Osteocyte (in vitro differentiated cells): ENCODE measurements around the gene IQSEC3. TPM values are rescaled to one million over a fixed set of nuclear protein-coding genes. Genes with fewer than 3 reads are reported as not detected.

Source experiments
- DNase-seq: peaks from one replicate; pipeline ENCODE4 v3.0.0; 2021; ENCODE audit warnings: mixed read lengths; ENCODE audit not compliant: unreplicated experiment; ENCODE audit errors: extremely low spot score
- H3K27ac Mint-ChIP-seq: one replicate; pipeline ENCODE4 v1.8.0; 2021; ENCODE audit warnings: mild to moderate bottlenecking, mixed read lengths; ENCODE audit not compliant: unreplicated experiment
- H3K27me3 Mint-ChIP-seq: one replicate; pipeline ENCODE4 v1.8.0; 2021; ENCODE audit warnings: mixed read lengths; ENCODE audit not compliant: unreplicated experiment
- H3K36me3 Mint-ChIP-seq: one replicate; pipeline ENCODE4 v1.8.0; 2021; ENCODE audit warnings: mixed read lengths; ENCODE audit not compliant: unreplicated experiment
- H3K4me1 Mint-ChIP-seq: one replicate; pipeline ENCODE4 v1.8.0; 2021; ENCODE audit warnings: mixed read lengths; ENCODE audit not compliant: unreplicated experiment
- H3K4me3 Mint-ChIP-seq: one replicate; pipeline ENCODE4 v1.8.0; 2021; ENCODE audit warnings: mild to moderate bottlenecking, moderate library complexity, mixed read lengths; ENCODE audit not compliant: unreplicated experiment
- H3K9me3 Mint-ChIP-seq: one replicate; pipeline ENCODE4 v1.8.0; 2021; ENCODE audit warnings: mixed read lengths; ENCODE audit not compliant: unreplicated experiment
- CTCF ChIP-seq: fragments of 200-600 bp; sonication (generic); IDR thresholded peaks from 2 replicates; pipeline ENCODE4 v1.5.0; 2021; ENCODE audit warnings: antibody characterized with exemption, mild to moderate bottlenecking, moderate library complexity
- total RNA-seq: library from RNA; stranded (reverse); gene quantifications from 2 replicates; pipeline ENCODE4 v1.2.1, GENCODE V29; 2021

The IQSEC3 gene
- total RNA-seq, 1 donor from 2014 or later, result 0.56 TPM

- Mint-ChIP-seq H3K4me1 (no peaks in the 10 kb centered on the region), H3K27ac (no peak overlapping the region), H3K27me3 (peaks cover 58% of the 10 kb centered on the region), H3K36me3 (no peaks in the 10 kb centered on the region), H3K4me3 (no peak overlapping the region), H3K9me3 (no peaks in the 10 kb centered on the region)
- no peak for TF ChIP-seq CTCF
- no peak for DNase-seq
Measured at GRCh38 chr12:225012-225411, 158.4 kb downstream of the IQSEC3 start.

- no peak for DNase-seq
- H3K9me3 Mint-ChIP-seq, result no peaks in the 10 kb centered on the region
- no peaks in the 10 kb centered on the region for H3K36me3 Mint-ChIP-seq
- no peak for TF ChIP-seq CTCF
- no peak overlapping the region for H3K4me3 Mint-ChIP-seq
- no peaks in the 10 kb centered on the region for H3K4me1 Mint-ChIP-seq
- peaks cover 71% of the 10 kb centered on the region for H3K27me3 Mint-ChIP-seq
- no peak overlapping the region for H3K27ac Mint-ChIP-seq
Measured at GRCh38 chr12:226401-226800, 159.8 kb downstream of the IQSEC3 start.

- Mint-ChIP-seq H3K27ac (no peak overlapping the region), H3K9me3 (no peaks in the 10 kb centered on the region)
Measured at GRCh38 chr12:227286-227915, 160.8 kb downstream of the IQSEC3 start.

More at GRCh38 chr12:227286-227915, 160.8 kb downstream of the IQSEC3 start:
- Mint-ChIP-seq H3K36me3 (no peaks in the 10 kb centered on the region), H3K27me3 (peaks cover 70% of the 10 kb centered on the region), H3K4me1 (no peaks in the 10 kb centered on the region), H3K4me3 (no peak overlapping the region)
- TF ChIP-seq CTCF, result no peak
- DNase-seq, result peak; percentile 74

Other genes starting within 250 kb of the IQSEC3 start
- not detected in 2 replicates for gene SLC6A12, start 147.4 kb downstream of the IQSEC3 start, total RNA-seq
- gene SLC6A13, start 196.1 kb downstream of the IQSEC3 start, total RNA-seq, result 0.43 TPM in 1 of 2 replicates, not detected in the other